Activated CD4-positive, alpha-beta T cell treated with anti-CD3 and anti-CD28 coated beads, Interleukin-2, Interleukin-6, amounts not matched to agents 100 ng/mL and 50 ng/mL, durations not matched to agents 16 hours and 8 hours (primary cell): ENCODE measurements around the gene SRMS.
A peak's percentile ranks its signal among the peaks of the same experiment; 100 is the strongest.
"Not testable (repeated sequence)": the region's sequence is repeated elsewhere in the genome, so short reads cannot be mapped to it uniquely, and the experiment has no call there.

Experiments
- DNase-seq: peaks from one replicate; pipeline ENCODE4 v3.0.0-alpha.2; 2020

SRMS gene

DNA sequence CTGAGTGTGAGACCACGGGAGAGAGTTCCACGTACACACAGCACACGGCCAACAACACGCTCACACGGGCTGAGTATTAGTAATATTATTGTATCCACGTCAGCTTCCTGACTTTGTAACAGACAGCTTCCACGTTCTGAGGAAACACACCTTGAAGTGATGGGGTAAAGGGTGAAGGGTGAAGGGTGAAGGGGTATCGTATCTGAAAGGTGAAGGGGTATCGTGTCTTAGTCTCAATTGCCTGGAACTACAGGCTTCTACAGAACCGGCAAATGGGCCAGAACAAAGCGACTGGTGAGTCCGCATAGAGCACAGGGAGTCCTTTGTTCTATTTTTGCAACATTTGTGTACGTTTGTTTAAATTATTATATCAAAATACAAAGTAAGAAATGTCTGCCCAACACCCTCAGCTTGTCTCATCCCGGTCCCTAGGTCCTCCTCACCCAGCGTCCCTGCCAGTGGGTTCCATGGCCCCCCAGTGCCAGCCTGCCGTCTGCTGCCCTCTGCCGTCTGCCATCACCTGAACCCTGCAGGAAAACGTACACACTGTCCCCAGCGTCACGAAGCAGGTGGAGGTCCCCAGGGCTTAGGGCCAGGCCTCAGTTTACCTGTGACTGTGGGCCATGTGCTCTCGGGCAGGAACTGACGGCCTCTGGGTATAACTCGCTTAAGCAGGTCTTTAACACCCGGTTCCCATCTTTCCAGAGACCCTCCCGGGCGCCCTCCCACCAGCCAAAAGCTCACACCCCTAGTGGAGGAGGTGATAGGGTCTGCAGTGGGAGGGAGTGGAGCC is 30.9 kb upstream of the SRMS start:
- DNase-seq, result no peak

DNA sequence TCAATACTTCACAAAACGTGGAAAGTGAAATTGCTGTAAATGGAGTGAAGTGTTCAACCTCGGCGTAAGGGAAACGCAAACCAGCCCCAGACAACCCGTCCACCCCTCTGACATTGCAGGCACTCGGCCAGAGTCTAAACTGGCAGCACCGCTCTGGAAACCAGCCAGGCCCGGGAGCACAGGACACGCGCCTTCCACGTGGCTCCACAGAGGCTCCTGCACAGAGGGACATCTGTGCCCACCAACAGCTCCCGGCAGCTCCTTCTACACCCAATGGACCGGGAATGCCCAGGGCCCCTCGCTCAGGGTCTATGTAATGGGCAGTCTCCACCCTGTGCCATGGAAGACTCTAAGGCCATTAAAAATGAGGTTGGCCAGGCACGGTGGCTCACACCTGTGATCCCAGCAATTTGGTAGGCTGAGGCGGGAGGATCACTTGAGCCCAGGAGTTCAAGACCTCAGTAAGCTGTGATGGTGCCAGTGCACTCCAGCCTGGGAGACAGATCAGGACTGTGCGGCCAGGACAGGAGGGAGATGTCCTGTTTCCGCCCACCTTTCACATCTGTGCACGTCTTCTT is 29.9 kb upstream of the SRMS start:
- no peak for DNase-seq

DNA sequence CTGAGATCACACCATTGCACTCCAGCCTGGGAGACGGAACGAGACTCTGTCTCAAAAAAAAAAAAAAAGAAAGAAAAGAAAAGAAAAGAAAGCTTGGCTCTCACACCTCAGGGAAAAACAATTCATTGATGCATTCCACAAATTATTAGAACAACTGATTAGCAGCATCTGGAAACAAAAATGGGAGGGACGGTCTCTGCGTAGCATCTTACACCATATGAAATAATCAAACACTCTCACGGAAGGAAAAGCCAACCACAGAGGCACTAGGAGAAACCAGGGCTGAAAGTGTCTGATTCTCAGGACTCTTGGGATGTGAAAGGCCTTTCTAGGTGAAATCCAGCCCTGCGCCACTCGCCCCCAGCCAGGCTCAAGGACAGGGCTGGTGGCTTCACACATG is 28.8 kb upstream of the SRMS start:
- DNase-seq, result no peak

DNA sequence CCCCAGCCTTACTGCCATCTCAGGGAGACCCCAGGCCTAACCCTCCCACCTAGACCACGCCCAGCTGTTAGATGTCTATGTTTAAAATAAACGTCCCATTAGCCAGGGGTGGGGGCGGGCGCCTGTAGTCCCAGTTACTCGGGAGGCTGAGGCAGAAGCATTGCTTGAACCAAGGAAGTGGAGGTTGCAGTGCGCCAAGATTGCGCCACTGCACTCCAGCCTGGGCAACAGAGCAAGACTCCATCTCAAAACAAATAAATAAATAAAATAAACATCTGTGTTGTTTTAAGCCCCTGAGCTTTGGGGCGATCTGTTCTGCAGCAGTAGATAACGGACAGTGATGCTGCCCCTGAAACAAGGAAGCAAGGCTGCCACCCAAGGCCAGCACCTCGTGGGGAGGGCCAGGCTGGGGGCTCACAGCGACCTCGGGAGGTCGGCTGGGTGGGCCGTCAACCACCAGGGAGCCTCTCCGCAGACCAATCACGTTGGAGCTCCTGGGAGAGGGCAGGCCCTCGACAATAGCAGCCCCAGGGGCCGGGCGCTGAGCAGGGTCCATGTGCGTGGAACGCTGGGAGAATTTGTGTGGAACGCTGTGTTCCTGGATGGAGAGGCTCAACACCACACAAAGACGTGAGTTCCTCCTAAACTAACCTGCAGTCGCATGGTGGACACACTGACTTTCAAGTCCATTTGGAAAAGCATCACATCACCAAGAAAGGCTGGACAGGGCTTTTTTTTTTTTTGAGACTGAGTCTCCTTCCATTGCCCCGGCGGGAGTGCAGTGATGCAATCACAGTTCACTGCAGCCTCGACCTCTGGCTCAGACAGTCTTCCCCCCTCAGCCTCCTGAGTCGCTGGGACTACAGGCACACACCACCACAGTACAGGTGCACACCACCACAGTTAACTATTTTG is 27.5 kb upstream of the SRMS start:
- DNase-seq, result no peak

DNA sequence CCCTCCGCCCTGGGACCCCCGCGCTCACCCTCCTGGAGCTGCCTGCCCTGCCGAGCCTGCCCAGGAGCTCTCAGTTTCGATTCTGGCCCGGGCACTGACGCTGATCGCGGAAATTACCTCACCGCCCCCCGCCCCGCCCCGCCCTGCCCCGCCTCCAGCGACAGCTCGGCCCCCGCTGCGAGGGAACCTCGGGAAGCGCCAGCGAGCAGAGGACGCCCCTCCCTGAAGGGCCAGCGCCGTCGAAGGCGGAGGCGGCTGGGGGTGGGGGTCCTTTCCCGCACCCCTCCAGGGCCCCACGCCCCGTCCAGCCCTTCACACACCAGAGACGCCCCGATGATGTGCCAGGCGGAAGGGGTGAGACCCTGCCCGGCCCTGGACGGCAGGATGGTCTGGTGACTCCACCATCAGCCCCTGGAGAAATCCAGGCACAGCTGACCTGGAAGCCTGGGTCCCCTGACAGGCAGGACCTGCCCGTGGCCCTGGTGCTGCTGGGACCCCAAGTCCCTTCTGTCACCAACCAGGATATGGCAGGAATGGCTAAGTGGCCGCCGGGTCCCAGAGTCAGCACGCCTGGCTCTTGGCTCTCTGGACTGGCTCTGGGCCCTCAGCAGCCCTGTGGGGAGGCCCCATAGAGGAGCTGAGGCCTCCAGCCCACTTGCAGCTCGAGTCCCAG is 26.7 kb upstream of the SRMS start, which contains the start of gene HELZ2:
Gene HELZ2 (minus strand): TSS at position 84 of the 673 bp plus-strand sequence. CDS start 1,854 bp downstream, outside the sequence.
- peak; percentile 62 for DNase-seq

DNA sequence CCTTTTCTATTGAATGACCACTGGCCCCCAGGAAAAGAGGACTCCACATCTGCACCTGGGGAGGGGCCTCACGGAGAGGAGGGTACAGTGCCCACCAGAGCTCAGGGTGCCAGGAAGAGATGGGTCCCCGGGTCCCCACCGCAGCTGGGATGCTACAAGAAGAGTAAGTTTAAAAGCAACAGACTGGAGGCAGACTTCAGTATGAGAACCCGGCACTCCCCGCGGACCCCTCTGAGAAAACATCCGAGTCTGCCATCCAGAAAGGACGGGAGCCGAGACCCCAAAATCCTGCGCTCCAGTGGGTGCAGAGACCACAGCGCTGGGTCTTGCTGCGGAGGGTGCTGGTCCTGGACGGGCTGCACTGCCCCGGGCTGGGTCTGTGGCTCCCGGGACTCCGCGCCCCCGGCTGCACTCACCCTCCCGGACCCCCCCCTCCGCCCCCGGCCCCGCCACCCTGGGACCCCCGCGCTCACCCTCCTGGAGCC is 26.1 kb upstream of the SRMS start:
- no peak for DNase-seq

DNA sequence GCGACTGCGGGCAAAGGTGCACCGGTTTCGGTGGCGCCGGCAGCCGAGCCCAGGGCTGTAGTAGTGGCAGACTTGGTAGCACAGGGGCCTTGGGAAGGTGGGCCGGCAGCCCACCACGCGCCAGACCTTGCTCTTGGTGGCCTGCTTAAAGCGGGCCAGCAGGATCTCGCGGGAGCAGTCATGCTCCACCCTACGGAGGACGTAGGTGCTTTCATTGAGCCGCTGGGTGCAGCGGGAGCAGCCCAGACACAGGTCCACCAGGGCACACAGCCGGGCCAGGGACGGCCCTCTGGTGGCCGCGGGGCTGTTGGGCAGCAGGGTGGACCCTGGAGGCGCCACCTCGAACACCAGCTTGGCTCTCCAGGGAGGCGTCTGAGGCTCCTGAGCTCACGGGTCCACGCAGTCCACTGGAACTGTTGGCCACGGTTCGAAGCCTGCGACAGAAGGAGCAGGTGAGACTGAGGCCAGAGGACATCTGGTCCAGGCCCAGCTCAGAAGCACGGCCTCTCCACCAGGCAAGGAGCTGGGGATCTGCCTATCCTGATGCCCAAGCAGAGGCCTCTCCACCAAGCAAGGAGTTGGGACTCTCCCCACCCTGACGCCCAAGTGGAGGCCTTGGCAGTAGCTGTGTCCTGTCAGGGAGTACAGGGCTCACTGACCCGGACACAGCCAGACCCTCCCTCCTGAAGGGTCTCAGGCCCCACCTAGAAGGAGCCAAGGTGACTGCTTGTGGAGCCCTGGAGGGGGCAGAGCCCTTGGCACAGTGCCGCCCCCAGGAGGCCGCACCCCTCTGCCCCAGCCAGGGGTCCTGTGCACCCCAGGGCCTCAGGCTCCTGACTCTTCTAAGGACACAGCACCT is 25.5 kb upstream of the SRMS start:
- no peak for DNase-seq

DNA sequence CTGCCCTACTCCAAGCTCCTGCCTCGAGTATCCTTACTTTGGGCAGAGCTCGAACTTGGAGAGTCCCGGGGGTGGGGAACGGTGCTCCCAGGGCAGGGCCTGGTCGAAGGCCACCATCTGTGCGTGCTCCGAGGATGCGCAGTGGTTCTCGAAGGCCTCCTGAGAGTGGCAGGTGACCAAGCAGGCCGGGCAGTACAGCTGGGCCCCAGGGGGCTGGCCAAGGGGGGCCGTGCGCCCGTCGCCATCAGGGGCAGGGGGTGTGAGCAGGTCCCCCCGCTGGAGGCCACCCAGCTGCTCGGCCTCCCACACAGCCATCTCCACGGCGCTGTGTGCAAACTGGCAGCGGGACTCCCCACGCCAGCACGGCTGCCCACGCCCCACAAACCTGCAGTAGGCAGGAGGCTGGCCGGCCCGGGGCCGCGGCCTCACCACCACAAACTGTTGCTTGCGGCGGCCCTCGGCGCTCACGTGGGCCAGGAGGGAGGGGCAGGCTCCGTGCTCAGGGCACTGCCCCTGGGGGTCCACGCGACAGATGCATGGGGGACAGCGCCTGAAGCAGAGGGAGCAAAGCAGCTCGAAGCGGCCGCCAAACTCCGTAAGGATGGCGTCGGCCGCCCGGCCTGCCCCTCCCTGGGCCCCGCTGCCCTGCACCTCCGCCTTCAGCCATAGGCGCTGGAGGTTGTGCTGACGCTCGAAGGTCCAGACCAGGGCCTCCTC is 24.7 kb upstream of the SRMS start:
- no peak for DNase-seq

DNA sequence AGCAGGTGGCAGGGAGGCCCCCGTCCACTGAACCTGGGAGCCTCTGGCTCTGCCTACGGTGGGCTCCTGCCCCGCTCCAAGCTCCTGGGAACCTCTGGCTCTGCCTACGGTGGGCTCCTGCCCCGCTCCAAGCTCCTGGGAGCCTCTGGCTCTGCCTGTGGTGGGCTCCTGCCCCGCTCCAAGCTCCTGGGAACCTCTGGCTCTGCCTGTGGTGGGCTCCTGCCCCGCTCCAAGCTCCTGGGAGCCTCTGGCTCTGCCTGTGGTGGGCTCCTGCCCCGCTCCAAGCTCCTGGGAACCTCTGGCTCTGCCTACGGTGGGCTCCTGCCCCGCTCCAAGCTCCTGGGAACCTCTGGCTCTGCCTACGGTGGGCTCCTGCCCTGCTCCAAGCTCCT is 23.5 kb upstream of the SRMS start:
- not testable (repeated sequence) for DNase-seq

DNA sequence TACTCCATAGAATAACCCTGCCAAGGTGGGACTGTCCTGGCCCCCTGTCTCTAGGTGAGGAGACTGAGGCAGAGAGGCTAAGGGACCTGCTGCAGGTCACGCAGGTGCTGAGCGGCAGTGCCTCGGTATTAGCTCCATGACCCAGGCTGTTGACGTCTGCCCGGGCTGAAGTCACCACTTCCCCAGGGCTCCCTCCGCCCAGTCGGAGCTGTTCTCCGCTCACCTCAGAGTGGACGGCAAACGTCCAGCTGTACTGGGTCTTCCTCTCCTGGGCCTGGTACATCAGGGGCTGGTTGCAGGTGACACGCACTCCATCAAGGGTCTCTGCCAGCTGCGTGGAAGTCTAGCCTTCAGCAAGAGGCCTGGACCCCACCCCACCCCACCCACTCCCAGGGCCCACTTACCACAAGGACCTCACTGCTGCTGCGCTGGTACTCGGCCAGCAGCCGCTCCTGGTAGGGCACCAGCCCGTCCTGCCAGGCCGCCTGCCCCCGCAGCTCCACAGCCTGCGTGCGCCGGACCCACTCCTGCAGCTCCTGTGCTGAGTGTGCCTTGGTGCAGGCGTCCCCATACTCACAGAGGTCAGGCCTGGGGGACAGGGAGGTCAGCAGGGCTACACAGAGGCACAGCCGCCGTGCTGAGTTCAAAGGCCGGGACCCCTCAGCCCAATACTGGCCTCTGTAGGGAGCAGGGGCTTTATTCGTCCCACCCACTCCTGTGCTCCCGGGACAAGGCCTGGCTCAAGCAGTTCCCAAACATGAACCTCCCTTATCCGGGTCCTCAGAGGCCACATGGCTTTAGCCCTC is 22.9 kb upstream of the SRMS start:
- no peak for DNase-seq

DNA sequence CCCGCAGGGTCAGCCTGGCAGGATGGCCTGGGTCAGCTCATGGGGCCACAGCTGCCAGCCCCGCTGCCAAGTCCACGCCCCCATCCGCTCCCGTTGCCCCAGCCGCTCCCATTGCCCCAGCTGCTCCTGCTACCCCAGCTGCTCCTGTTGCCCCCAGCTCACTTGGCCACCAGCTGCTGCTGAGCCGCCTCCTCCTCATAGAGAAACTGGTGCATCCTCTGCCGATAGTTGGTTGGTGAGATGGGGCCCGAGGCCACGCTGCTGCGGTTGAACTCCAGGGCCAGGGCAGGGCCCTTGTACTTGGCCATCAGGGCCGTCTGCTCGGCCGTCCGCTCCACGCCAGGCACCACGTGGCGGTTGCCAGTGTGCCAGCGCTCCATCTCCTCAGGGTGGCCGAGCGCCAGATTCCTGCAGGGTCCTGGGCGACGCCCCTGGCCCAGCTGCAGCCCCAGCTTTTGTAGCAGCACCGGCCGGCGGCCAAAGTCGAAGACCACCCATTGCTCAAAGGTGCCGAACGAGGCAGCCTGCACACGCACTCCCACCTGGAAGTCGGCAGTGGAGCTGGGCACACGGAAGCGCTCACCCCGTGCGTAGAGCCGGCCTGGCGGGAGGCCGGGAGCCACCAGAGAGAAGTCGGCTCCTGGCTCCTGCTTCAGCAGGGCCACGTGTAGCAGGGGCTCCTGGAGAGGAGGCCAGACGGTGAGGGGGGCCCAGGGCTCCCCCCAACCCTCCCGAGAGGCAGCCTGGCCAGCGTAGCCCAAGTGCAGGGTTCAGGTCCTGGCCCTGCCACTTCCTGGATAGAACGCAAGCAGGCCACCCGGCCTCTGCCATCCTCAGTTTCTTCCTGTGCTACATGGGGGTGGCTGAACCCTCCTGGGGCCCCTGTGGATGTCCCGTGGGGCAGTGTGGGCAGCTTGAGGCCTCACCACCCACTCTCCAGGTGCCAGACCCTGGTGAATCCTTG is 21.7 kb upstream of the SRMS start:
- DNase-seq, result peak; percentile 19

DNA sequence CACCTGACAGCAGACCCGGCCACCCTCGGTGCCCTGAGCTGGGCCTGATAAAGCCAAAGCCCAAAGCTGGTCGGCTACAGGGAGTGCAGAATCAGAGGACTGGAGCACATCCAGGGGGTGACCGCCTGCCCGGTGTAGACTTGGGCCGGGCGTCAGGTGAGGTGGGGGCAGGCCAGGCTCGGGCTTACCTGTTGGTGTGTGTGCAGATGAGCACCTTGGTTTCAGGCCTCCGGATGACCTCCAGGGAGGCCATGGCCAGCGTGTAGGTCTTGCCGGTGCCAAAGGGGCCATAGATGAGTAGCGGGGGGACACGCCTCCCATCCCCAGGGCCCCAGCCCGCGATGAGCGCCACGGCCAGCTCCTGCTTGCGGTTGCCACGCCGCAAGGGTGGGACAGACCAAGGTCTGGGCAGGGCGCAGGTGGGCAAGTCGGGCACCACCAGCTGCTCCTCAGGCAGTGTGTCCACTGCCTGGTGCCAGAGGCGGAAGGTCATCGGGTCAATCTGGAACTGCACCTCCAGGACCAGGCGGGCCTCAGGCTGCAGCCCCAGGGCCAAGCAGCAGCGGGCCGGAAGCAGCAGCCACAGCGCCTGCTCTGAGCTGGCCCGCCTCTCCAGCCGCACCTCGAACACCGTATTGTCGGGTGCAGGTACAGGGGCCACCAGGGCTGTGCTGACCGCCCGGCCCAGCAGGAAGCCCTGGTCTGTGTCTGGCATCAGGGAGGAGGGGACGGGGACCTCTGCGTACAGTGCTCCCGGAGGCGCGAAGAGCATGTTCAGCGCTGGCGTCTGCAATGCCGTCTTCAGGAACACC is 20.8 kb upstream of the SRMS start:
- no peak for DNase-seq

DNA sequence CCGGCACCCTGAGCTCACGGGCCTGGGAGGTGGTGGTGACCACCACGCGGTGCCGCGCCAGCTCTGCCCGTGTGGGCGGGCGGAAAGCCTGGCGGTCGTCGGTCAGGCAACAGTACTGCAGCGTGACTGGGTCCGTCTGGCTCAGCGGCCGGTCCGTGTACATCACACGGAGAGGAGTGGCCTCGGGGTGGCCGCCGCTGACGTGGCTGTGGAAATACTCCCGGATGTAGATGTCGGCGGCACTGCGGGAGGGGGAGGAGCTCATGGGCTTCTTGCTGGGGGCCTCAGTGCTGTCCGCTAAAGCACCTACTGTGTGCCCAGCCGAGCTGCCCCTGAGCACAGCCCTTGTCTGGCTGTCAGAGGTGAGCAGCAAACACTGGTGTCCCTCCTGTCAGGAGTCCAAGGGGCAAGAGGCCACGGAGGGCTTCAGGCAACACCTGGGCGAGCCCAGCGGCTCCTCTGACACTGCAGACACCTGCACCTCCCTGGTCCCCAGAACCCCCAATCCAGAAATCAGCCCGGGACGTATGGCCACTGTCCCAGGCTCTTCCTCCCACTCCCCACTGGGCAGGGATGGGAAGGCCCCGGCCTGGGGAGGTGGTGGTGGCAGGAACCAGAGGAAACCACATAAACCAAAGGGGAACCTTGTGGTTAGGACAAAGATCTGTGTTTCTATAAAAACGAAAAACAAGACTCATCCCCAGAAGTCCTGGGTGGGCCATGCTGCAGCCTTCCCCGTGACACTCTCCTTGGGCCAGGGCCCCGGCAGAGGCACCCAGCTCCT is 20.0 kb upstream of the SRMS start:
- peak; percentile 88 for DNase-seq

DNA sequence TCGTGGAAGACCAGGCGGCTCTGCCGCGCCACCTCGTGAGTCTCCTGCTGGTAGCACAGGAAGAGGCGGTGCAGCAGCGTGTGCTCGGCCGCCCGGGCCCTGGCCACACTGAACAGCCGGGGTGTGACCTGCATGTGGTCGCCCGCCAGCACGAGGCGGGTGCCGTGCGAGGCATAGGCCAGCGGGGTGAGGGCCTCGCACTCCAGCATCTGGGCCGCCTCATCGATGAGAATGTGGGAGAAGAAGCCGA is 19.5 kb upstream of the SRMS start:
- peak; percentile 12 for DNase-seq

DNA sequence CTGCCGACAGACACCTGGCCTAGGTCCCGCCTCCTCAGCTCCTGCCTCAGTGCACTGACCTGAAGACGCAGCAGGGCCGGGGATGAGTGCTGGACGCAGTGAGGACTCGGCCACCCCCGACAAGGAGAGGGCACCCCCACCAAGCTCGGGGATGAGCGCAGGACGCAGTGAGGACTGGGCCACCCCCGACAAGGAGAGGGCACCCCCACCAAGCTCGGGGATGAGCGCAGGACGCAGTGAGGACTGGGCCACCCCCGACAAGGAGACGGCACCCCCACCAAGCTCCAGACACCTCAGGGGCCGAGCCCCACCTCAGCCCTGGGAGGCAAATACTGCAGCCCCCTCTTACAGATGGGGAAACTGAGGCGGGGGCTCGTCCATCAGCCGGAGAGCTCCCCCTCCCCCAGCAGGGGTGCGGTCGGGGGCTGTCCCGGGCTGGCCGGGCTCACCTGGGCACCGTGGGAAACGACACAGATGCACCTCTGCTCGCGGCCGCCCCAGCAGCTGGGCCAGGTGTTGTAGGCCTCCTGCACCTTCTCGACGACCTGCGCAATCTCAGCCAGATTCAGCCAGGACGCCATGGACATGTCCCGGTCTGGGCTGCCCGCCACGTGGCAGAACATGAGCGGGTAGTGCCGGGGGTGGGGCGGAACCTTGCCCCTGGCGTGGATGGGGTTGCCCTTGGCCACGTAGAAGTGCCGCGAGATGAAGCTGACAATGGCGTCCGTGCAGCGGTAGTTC is 19.0 kb upstream of the SRMS start:
- no peak for DNase-seq

DNA sequence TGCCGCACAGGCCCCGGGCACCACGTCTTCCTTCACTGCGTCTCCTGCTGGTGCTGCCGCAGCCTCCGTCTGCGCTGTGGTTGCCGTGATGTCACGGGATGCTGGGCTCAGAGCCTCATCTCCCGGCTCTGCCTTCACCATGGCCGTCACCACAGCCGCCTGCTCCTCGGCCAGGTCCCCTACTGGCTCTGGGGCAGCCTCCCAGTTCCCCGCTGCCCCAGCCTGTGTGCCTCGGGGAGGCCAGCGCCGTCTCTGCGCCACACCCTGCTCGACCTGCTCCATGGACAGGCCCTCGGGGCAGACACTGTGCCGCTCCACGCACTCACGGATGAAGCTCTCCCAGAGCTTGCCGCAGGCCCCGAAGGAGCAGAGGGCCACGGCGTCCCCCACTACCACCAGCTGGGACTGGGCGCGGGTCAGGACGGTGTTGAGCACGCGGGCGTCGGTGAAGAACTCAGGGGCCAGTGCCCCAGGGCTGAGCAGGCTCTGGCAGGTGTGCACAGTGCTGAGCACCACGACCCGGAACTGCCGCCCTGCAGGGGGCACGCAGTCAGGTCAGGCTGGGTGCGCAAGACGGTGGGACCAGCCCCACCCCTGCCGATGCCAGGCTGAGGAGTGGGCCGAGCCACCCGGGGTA is 18.3 kb upstream of the SRMS start:
- DNase-seq, result no peak
